Esophagus muscularis mucosa (tissue), 3 donors: ENCODE results near the gene PLPP7.

Experiments
- EP300 ChIP-seq: sonication (generic); formaldehyde crosslinking; IDR thresholded peaks from one replicate; pipeline ENCODE4 v1.6.1; 2017; ENCODE audit warnings: antibody characterized with exemption
- TF ChIP-seq, protein P1 (sequence below), 3 experiments: fragments of 200-600 bp in 2 of 3; fragments of 450-650 bp in 1 of 3; sonication (generic) in 2 of 3; IDR thresholded peaks; one replicate each; pipeline ENCODE4 v1.5.1; 2017 to 2019; ENCODE audit warnings: antibody characterized with exemption in 3 of 3, mild to moderate bottlenecking in 2 of 3, moderate library complexity in 1 of 3

GRCh38 chr9:131253891-131254491 lies 35.5 kb upstream of the PLPP7 start:
- TF ChIP-seq, protein P1, sequence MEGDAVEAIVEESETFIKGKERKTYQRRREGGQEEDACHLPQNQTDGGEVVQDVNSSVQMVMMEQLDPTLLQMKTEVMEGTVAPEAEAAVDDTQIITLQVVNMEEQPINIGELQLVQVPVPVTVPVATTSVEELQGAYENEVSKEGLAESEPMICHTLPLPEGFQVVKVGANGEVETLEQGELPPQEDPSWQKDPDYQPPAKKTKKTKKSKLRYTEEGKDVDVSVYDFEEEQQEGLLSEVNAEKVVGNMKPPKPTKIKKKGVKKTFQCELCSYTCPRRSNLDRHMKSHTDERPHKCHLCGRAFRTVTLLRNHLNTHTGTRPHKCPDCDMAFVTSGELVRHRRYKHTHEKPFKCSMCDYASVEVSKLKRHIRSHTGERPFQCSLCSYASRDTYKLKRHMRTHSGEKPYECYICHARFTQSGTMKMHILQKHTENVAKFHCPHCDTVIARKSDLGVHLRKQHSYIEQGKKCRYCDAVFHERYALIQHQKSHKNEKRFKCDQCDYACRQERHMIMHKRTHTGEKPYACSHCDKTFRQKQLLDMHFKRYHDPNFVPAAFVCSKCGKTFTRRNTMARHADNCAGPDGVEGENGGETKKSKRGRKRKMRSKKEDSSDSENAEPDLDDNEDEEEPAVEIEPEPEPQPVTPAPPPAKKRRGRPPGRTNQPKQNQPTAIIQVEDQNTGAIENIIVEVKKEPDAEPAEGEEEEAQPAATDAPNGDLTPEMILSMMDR (IDR thresholded peaks at IDR 0.05): no peak
- no peak for TF ChIP-seq EP300
